T-helper 1 cell treated with Interleukin-12 subunit alpha and Interleukin-12 subunit beta and Interleukin-4 antibody, amounts not matched to agents 30 μg/mL and 1 μg/mL, for 36 hours (primary cell): ENCODE measurements around the gene AKR1C3.
"Not testable (repeated sequence)": the region's sequence is repeated elsewhere in the genome, so short reads cannot be mapped to it uniquely, and the experiment has no call there.

Experiments
- H3K27ac Mint-ChIP-seq: one replicate; pipeline ENCODE4 v1.8.0; 2021; ENCODE audit warnings: mild to moderate bottlenecking, mixed read lengths
- H3K27me3 Mint-ChIP-seq: one replicate; pipeline ENCODE4 v1.8.0; 2021; ENCODE audit warnings: low read depth, mixed read lengths
- H3K36me3 Mint-ChIP-seq: one replicate; pipeline ENCODE4 v1.8.0; 2021; ENCODE audit warnings: low read depth, mixed read lengths
- H3K4me1 Mint-ChIP-seq: one replicate; pipeline ENCODE4 v1.8.0; 2021; ENCODE audit warnings: low read depth, mixed read lengths
- H3K4me3 Mint-ChIP-seq: one replicate; pipeline ENCODE4 v1.8.0; 2021; ENCODE audit warnings: mild to moderate bottlenecking, moderate library complexity, mixed read lengths
- H3K9me3 Mint-ChIP-seq: one replicate; pipeline ENCODE4 v1.8.0; 2021; ENCODE audit warnings: mixed read lengths

The AKR1C3 gene

DNA sequence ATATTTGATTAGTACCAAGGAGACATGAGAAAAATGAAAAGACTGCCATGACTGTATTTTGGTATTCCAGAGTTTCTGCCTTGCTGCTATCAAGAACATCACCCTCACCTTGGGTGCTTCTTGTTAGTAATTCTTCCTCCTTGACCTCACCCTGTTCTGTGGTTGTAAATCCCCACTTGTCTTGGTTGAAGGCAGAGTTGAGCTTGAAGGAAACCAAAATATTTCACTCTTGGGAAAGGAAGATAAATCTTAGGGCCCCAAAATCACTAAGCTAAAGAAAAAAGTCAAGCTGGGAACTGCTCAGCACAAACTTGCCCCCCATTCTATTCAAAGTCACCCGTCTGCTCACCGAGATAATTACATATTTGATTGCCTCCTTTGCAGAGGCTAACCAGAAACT lies 20.6 kb upstream of the AKR1C3 start:
- Mint-ChIP-seq H3K27ac (no peak overlapping the region), H3K9me3 (peaks cover 4% of the 10 kb centered on the region), H3K36me3 (peaks cover 3% of the 10 kb centered on the region), H3K4me3 (no peak overlapping the region), H3K27me3 (peaks cover 6% of the 10 kb centered on the region), H3K4me1 (no peaks in the 10 kb centered on the region)

DNA sequence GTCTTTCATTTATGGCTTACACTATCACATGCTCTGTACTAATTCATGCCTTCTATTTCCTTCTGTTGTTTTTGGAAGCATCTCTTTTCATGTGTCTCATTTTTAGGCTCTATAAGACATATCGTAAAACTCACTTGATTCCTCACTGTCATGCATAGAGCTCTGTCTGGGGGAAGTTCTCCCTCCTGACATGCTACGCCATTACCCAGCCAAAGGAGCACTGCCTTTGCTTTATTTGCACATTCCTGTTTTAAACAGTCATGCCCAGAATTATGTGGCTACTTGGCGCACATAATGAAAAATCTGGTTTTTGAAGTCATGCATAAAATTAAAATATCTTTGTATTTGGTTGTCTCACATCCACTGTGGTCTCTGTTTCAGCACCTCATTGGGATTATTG lies 17.6 kb upstream of the AKR1C3 start:
- H3K36me3 Mint-ChIP-seq: peaks cover 3% of the 10 kb centered on the region
- H3K4me3 Mint-ChIP-seq: no peak overlapping the region
- no peak overlapping the region for H3K27ac Mint-ChIP-seq
- no peaks in the 10 kb centered on the region for H3K4me1 Mint-ChIP-seq
- H3K27me3 Mint-ChIP-seq: peaks cover 6% of the 10 kb centered on the region
- H3K9me3 Mint-ChIP-seq: peaks cover 3% of the 10 kb centered on the region

DNA sequence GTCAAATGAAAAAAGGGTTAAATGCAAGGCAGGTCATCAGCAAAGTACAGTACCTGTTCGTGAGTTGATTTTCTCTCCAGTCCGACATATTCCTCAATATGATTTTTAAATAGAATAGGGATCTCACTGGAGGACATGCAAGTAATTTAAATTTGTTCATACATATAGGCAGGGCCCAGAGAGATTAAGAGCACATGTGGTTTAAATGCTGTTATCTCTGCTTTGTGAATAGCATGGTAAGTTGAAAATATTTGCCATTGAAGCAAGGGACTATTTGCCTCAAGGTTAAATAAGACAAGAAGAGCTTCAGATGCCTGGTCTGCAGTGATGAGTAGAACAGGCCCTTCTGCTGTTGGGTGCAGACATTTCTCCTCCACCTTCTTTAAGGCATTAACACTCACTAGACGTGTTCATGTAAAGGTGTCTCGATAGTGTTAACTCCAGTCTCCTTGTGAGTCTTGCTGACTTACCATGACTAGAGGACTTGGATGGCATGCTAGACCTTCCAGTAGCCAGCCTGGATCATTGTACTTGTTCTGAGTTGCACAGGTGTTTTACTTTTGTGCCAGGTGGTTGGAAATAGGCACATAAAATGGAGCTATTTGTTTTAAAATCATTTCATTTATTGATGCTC lies 15.6 kb upstream of the AKR1C3 start:
- Mint-ChIP-seq H3K27ac (no peak overlapping the region), H3K4me3 (no peak overlapping the region), H3K4me1 (no peaks in the 10 kb centered on the region), H3K9me3 (no peaks in the 10 kb centered on the region), H3K36me3 (peaks cover 3% of the 10 kb centered on the region), H3K27me3 (peaks cover 6% of the 10 kb centered on the region)

DNA sequence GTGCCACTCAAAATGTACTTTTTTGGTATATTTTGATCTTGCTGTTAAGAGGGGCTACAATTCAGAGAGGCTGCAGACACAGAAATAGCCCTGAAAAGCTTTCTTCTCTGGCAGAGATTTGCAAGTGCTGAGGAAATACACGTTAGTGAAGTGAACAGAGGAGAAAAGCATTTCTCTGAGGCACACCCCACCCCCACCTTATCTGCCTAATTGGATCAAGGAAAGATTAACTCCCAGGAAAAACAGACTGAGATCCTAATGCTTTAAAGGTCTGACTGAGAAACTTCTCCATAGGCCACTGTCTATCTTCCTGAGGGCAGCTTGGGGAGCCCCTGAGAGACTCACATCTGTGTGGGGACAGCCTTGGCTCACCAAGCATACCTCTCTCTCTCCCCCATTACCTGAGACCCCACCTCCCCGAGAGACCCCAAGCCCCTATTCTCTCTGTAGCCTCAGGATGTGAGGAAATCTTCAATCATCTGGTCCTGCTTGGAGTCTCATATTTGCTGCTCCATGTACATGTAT lies 14.8 kb upstream of the AKR1C3 start:
- Mint-ChIP-seq H3K27me3 (peaks cover 6% of the 10 kb centered on the region), H3K36me3 (peaks cover 3% of the 10 kb centered on the region), H3K4me3 (no peak overlapping the region), H3K9me3 (no peaks in the 10 kb centered on the region), H3K27ac (no peak overlapping the region), H3K4me1 (no peaks in the 10 kb centered on the region)

DNA sequence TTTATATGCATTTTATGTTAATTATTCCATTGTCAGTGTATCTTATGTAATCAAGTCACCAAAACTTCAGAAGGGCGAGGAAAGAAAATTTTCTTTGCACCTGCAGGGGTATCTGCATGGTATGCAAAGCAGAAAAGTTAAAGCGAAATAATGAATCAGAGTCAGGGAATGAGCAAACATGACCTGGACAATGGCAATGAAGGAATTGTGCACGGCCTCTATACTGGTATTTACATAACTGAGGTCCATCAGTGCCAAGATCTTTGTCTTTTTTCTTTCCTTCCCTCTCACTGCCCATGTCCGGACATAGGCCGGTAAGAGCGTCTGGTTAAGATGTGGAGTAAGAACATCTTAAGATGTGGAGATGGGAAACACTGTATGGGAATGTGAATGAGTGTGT lies 14.4 kb upstream of the AKR1C3 start:
- peaks cover 6% of the 10 kb centered on the region for H3K27me3 Mint-ChIP-seq
- H3K27ac Mint-ChIP-seq: no peak overlapping the region
- H3K4me3 Mint-ChIP-seq: no peak overlapping the region
- no peaks in the 10 kb centered on the region for H3K9me3 Mint-ChIP-seq
- peaks cover 3% of the 10 kb centered on the region for H3K36me3 Mint-ChIP-seq
- no peaks in the 10 kb centered on the region for H3K4me1 Mint-ChIP-seq

DNA sequence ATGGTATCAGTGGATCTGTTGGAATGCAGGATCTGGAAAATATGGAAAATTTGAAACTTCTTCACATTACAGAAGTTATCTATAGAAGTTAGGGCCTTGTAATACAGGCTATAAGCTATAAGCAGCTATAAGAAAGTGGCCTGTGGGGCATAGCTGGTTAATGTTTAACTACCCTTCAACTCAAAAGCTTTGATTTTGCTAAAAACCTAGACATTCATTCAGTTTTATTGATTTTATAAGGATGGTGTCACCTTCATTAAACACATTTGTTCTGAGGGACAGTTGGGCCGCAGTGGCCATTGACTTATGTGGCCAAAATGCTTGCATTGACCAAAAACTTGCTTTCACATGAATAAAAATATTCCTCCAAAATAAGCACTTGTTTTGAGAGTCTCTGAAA lies 13.1 kb upstream of the AKR1C3 start:
- Mint-ChIP-seq H3K9me3 (no peaks in the 10 kb centered on the region), H3K4me1 (no peaks in the 10 kb centered on the region), H3K4me3 (no peak overlapping the region), H3K36me3 (peaks cover 3% of the 10 kb centered on the region), H3K27me3 (peaks cover 12% of the 10 kb centered on the region), H3K27ac (no peak overlapping the region)

DNA sequence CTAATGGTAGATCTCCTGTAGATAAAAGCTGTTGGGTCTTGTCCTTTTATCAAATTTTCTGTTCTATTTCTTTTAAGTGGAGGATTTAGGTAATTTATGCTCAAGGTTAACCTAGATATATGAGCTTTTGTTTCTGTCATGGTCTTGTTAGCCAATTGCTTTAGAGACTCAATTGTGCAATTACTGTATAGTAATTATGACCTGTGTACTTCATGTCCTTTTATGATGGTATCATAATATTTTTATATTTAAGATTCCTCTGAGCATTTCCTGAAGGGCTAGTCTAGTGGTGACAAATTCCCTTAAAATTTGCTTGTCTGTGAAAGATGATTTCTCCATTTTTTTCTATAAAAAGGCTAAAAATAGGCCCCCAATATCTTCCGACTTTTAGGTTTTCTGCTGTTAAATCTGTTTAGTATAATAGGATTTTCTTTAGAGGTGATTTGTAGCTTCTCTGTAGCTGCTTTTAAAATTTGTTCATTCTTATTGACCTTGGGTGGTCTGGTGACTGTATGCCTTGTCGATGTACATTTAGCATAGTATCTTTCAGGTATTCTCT lies 5.4 kb upstream of the AKR1C3 start:
- H3K9me3 Mint-ChIP-seq: peaks cover 4% of the 10 kb centered on the region
- no peak overlapping the region for H3K27ac Mint-ChIP-seq
- no peak overlapping the region for H3K4me3 Mint-ChIP-seq
- no peaks in the 10 kb centered on the region for H3K36me3 Mint-ChIP-seq
- peaks cover 4% of the 10 kb centered on the region for H3K4me1 Mint-ChIP-seq
- peaks cover 30% of the 10 kb centered on the region for H3K27me3 Mint-ChIP-seq

DNA sequence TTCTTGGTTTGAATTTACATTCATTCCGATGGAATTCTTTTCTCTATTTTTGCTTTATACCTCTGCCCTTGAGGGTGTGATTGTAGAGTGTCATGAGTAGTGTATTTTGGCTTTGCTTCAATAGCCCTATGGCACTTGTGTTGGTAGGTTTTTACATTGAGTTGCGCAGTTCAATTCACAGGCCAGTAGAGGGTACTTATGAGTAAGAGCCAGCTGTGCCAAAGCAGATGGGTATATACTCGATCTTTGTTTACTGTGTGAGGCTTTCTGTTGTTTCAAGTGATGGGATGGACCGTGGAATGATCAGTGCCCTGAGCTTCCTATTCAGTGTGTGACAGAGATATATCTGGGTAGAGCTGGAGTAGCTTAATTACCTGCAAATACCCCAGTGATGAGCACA lies 4.3 kb upstream of the AKR1C3 start:
- H3K4me3 Mint-ChIP-seq: no peak overlapping the region
- peaks cover 7% of the 10 kb centered on the region for H3K4me1 Mint-ChIP-seq
- H3K27ac Mint-ChIP-seq: no peak overlapping the region
- H3K9me3 Mint-ChIP-seq: peaks cover 4% of the 10 kb centered on the region
- H3K36me3 Mint-ChIP-seq: no peaks in the 10 kb centered on the region
- peaks cover 30% of the 10 kb centered on the region for H3K27me3 Mint-ChIP-seq

DNA sequence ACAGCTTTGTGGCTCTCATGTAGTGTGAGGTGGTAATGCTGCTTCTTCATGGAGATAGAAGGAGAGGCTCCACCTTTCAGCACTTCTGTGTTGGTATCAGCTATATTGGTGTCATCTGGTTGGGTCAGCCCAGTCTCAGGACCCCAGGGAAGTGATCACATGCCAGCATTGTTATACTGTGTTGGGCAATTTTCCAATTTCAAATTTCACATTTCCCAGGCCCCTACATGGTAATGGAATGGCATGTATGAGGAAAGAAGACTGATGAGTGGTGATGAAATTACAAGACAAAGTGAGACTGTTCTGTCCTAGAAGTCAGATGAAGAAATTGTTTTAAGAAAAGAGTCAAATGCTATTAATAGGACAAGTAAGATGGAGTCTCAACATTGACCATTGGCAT lies 3.7 kb upstream of the AKR1C3 start:
- H3K27ac Mint-ChIP-seq: no peak overlapping the region
- peaks cover 29% of the 10 kb centered on the region for H3K27me3 Mint-ChIP-seq
- H3K36me3 Mint-ChIP-seq: no peaks in the 10 kb centered on the region
- H3K4me1 Mint-ChIP-seq: peaks cover 10% of the 10 kb centered on the region
- H3K4me3 Mint-ChIP-seq: no peak overlapping the region
- peaks cover 4% of the 10 kb centered on the region for H3K9me3 Mint-ChIP-seq

DNA sequence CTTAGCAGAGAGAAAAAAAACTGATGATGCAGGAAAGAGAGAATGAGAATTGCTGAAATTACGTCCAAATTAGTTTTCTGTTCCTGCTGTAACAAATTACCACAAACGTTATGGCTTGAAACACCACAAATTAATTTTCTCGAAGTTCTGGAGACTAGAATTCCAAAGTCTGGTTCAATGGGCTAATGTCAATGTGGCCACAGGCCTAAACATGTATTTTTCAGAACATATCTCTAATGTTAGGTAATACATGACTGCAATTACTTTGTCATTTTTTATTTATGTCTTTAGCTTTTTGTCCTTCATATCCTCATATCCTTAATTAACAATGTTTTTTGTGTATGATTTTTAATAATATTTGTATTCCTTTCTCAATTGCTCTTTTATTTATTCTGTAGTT lies 3.0 kb upstream of the AKR1C3 start:
- Mint-ChIP-seq H3K27ac (no peak overlapping the region), H3K4me1 (peaks cover 10% of the 10 kb centered on the region), H3K36me3 (no peaks in the 10 kb centered on the region), H3K9me3 (peaks cover 4% of the 10 kb centered on the region), H3K4me3 (no peak overlapping the region), H3K27me3 (peaks cover 23% of the 10 kb centered on the region)

DNA sequence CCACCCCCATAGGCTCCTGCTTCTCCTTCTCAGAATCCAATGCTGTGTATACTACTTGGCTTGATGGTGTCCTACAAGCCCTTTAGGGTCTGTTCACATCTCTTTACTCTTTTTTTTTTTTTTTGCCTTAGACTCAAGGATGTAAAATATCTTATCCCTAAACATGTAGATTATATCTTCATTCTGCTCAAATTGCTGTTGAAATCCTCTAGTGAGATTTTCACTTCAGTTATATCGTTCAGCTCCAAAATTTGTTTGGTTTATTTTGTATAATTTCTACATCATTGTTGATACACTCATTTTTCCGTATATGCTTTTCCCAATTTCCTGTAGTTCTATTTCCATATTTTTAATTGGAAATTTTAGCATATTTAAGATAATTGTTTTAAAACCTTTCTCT lies 1.8 kb upstream of the AKR1C3 start:
- Mint-ChIP-seq H3K4me1 (peaks cover 10% of the 10 kb centered on the region), H3K9me3 (peaks cover 4% of the 10 kb centered on the region), H3K4me3 (no peak overlapping the region), H3K36me3 (no peaks in the 10 kb centered on the region), H3K27ac (no peak overlapping the region), H3K27me3 (peaks cover 27% of the 10 kb centered on the region)

DNA sequence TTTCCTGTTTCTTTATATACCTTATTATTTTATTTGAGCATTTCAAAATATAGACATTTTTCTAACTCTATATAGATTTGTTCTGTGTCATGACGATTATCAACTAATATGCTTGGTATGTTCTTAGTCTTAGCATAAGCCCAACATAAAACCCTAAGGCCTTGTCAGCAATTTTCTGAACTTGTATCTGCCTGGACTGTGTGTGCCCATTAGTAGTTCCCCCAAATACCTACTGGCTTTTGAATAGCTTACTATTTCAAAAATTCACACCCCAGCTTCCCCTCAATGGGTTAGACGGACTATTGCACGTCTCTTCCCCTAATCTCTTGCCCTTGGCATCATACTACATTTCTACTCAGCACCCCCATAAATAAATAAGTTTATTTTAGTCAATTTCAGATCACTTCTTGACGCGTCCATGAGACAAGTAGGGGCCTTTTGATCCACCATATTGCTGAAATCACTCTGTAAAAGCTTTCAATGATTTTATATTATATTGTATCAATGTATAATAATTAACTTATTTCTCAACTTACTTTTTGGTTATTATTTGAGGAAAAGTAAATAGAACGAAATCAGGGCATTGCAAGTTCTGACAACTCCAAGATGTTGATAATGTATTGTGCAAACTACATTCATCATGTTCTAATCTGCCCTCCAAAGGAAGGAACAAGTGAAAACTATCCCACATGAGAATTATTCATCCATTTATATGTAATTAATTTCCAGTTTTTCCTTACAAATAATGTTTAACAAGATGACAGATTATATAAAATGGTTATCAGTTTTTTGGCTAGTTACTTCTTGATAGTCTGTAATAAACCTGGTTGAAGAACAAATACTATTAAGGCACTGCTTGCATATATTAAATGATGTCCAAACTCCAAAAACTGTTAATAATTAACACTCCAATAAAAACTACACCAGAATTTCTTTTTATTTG lies 1.1 kb upstream of the AKR1C3 start:
- no peak overlapping the region for H3K27ac Mint-ChIP-seq
- H3K36me3 Mint-ChIP-seq: no peaks in the 10 kb centered on the region
- peaks cover 10% of the 10 kb centered on the region for H3K4me1 Mint-ChIP-seq
- H3K4me3 Mint-ChIP-seq: no peak overlapping the region
- H3K9me3 Mint-ChIP-seq: peaks cover 4% of the 10 kb centered on the region
- H3K27me3 Mint-ChIP-seq: peaks cover 20% of the 10 kb centered on the region

DNA sequence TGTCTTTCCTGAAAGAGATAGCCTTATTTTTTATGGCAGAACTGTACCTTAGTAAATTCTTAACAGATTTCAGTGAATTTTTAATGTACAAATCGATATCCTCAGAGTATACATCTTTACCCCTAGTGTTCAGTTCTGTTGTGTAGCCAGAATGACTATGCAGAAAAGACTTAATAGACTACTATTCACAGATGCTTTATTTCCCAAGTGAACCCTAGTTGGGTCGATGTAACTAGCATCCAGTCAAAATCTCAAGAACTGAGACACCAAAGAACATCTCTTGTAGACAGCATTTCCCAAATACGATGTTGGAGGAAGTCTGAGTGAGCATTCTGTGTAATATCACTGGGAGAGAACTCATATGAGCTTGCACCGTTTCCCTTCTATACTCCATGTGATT lies 1.5 kb downstream of the AKR1C3 start:
- no peak overlapping the region for H3K4me3 Mint-ChIP-seq
- H3K27me3 Mint-ChIP-seq: peaks cover 22% of the 10 kb centered on the region
- peaks cover 7% of the 10 kb centered on the region for H3K4me1 Mint-ChIP-seq
- no peak overlapping the region for H3K27ac Mint-ChIP-seq
- H3K9me3 Mint-ChIP-seq: no peaks in the 10 kb centered on the region
- H3K36me3 Mint-ChIP-seq: peaks cover 4% of the 10 kb centered on the region

DNA sequence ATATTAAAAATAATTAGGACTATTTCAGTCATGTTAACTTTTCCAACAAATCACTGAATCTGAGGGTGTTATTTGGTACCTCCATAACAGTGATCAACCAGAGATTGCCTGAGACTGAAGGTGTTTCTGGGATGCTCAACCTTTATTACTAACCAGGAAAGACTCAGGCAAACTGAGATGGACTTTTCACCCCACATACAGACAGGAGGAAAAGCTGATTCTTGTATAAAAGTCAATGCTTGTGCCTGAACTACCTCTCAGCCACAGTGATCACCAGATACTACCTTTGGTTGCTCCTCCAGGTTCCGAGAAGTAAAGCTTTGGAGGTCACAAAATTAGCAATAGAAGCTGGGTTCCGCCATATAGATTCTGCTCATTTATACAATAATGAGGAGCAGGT lies 1.9 kb downstream of the AKR1C3 start:
- peaks cover 22% of the 10 kb centered on the region for H3K27me3 Mint-ChIP-seq
- no peaks in the 10 kb centered on the region for H3K9me3 Mint-ChIP-seq
- H3K27ac Mint-ChIP-seq: no peak overlapping the region
- H3K4me3 Mint-ChIP-seq: no peak overlapping the region
- H3K36me3 Mint-ChIP-seq: peaks cover 4% of the 10 kb centered on the region
- peaks cover 7% of the 10 kb centered on the region for H3K4me1 Mint-ChIP-seq

DNA sequence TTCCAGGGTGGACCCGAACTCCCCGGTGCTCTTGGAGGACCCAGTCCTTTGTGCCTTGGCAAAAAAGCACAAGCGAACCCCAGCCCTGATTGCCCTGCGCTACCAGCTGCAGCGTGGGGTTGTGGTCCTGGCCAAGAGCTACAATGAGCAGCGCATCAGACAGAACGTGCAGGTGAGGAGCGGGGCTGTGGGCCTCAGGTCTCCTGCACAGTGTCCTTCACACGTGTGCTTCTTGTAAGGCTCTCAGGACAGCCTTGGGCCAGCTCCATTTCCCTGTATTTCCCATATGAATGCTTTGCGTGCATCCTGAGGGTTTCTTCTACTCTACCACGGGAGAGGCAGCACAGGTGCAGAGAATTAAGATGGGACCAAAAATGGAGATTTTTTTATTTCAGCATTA lies 8.3 kb downstream of the AKR1C3 start:
- not testable (repeated sequence) for H3K36me3 Mint-ChIP-seq, H3K27ac Mint-ChIP-seq, H3K4me3 Mint-ChIP-seq, H3K4me1 Mint-ChIP-seq, H3K9me3 Mint-ChIP-seq
- H3K27me3 Mint-ChIP-seq: peaks cover 10% of the 10 kb centered on the region
